NCI-H2107 treated with DMSO at 0.1 percent for 48 hours (cell line): ENCODE results near the gene FAM120C.

ENCODE experiments used
- DNase-seq: peaks from one replicate; lab custom pipeline; 2025; ENCODE audit not compliant: unreplicated experiment; lab: John Stamatoyannopoulos, UW

FAM120C gene

GRCh38 chrX:54171527-54172250 is 11.4 kb downstream of the FAM120C start:
- no peak for DNase-seq

- DNase-seq = no peak
These were observed 12.0 kb downstream of the FAM120C start for GRCh38 chrX:54171091-54171490.

DNA sequence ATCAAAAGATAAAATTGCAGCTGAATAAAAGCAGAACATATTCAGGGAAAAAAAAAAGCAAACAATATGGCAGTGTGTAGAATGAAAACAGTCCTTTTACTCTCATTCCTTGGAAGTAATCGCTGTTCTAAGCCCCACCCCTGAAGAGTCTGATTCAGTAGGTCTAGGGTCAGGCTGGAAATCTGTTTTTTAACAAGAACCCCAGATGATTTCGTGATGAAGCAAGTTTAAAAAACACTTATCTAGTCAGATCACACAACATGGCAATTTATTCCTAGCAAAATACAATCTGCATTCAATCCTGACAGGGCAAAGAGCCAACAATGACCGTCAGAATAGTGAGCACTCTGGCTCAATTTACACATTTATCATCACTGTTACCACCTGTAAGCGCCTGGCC is 16.1 kb downstream of the FAM120C start:
- no peak for DNase-seq

DNA sequence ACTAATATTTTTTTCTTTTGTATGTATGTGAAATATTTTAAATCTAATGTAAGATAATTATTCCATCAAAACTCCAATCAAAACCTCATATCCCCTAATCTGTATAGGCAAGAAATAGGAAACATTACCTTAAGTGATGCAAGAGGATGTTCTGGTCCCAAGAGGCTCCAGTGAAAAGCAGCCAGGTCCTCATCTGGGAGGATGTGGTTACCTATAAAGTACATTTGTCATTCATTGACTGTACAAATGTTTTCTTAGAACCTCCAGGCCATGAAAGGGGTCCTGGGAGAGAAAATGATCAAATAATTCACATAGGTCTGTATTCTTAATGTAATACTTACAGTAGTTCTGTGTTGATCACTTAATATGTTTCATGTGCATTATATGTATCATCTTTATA is 25.5 kb downstream of the FAM120C start:
- no peak for DNase-seq

DNA sequence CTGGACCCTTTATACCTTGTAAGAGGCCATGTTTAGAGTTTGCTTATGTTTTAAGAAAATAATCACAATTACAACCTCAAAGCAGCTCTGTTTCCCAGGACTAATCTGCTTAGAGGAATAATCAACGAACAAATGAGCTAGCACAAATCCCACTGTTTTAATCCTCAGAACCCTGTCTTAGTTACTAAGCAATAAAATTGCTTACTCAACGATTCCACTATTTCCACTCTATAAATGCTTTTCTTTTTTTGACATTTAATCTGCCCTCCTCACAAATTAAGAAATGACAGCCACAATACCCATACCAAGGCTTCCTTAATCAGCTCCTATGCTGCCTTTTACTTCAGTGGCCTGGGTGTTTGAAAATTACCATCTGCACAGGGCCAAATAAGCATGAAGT is 48.8 kb downstream of the FAM120C start:
- no peak for DNase-seq

- DNase-seq = no peak
These were observed 66.7 kb downstream of the FAM120C start for GRCh38 chrX:54116391-54116790.

DNA sequence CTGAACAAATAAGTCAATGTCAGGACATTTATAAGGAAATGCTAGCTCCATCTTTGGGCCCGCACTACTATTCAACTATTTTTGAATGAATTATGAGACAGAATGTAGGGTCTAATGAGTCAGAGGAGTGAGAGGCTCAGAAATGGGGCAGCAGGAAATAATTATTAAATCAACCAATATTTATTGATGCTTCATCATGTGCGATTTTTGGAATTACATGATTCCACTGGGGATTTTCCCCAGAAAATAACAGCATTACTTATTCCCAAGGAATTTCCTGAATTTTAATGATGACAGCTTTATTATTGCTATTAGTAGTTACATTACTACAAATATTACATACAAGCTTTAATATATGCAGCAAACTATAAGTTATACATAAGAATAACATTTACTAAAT is 89.5 kb downstream of the FAM120C start:
- DNase-seq = no peak

GRCh38 chrX:54093159-54093558 is 89.9 kb downstream of the FAM120C start:
- no peak for DNase-seq

- DNase-seq = no peak
These were observed 92.2 kb downstream of the FAM120C start for GRCh38 chrX:54090880-54091279.

GRCh38 chrX:54089191-54089590 is 93.9 kb downstream of the FAM120C start:
- DNase-seq = no peak

DNA sequence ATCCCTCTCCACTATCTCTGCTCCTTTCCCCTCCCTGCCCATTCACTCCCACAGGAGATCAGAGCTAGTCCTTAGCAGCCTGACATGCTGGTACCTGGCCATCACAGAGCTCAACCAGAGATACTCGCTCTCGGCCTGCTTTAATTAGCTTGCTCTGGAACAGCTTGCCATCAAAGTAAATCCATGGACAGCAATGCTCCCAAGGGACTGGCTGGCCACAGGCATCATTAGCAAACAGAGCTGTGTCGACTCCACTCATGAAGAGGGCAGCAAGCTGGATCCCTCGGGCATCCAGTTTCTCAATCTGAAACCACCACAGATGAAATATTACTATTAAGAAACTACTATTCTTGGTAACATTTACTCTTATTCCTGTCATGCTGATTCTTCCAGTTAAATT is 95.4 kb downstream of the FAM120C start:
- no peak for DNase-seq

DNA sequence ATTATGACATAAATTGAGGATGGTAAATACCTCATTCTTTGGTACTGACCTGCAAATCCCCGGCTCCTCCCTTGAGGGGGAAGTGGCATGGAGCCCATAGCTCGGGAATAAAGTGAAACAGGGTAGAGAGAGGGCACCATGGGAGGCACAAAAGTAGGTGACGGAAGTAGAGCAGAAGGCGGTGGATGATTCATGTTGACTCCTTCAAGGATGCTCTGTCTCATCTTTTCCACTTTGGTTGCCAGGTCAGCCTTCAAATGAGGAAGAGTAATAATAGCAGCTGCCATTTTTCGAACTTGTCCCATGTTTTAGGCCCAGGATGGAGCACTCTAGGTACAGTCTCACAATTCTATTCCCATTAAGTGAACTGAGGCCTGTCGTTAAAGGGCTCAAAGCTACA is 97.4 kb downstream of the FAM120C start:
- DNase-seq = no peak

DNA sequence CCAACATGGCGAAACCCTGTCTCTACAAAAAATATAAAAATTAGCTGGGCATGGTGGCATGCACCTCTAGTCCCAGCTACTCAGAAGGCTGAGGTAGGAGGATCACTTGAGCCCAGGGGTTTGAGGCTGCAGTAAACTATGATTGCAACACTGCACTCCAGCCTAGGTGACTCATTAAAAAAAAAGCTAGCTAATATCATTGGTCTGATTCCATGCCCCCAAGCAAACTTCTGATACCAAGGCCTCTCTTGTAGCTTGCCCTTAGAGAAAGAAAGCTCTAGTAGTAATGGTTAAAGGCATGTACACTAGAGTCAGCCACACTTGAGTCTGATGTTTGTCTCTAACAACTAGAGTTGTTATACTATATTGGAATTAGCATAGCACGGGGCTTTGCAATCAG is 106.2 kb downstream of the FAM120C start:
- no peak for DNase-seq

DNA sequence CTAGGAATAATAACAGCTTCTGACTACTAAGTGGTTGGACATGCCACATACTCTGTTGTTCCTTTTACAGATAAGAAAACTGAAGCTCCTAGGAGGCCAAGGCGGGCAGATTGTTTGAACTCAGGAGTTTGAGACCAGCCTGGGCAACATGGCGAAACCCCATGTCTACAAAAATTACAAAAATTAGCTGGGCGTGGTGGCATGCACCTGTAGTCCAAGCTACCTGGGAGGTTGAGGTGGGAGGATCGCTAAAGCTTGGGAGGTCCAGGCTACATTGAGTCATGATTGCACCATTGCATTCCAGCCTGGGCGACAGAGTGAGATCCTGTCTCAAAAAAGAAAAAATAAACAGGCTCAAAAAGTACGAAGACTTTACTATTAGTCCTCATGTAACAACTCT is 108.2 kb downstream of the FAM120C start:
- no peak for DNase-seq

- DNase-seq = no peak
These were observed 115.3 kb downstream of the FAM120C start for GRCh38 chrX:54067766-54068165.

GRCh38 chrX:54066841-54067240 is 116.2 kb downstream of the FAM120C start:
- DNase-seq = no peak

DNA sequence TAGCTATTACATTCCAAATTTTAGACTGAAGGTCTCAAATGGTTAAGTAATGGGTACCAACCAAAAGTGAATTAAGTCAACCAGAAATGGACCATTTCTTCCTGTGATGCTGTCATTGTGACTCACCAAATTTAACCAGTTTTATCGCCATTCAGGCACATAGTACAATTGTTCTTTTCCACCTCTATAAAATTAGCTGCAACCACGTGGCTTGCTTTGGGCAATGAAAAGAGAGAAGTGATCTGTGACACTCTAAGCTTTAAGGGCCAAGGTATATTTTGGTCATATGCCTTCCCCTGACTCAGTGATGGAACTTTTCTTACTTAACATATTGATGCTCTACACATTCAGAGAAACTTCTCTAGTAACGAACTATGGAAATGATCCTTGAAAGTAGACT is 118.5 kb downstream of the FAM120C start:
- DNase-seq = no peak

- no peak for DNase-seq
These were observed 119.7 kb downstream of the FAM120C start for GRCh38 chrX:54063361-54063760.

DNA sequence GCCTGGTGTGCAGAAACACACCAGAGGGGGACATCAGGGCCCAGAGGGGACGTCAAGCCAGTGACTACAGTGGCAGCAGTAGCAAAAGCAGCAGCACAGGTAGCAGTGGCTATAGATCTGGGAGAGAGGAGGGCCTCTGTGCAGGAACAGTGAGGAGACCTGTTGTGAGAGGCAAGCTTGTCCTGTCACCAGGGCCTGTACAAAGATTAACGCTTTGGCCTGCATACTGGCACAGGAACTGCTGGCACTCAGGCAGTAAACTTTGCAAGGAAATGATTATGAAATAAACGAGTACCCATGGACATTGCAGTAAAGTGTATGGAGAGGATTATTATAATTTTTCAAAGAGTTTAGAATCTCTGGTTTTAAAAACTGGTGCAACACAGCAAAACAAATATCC is 133.3 kb downstream of the FAM120C start:
- no peak for DNase-seq

DNA sequence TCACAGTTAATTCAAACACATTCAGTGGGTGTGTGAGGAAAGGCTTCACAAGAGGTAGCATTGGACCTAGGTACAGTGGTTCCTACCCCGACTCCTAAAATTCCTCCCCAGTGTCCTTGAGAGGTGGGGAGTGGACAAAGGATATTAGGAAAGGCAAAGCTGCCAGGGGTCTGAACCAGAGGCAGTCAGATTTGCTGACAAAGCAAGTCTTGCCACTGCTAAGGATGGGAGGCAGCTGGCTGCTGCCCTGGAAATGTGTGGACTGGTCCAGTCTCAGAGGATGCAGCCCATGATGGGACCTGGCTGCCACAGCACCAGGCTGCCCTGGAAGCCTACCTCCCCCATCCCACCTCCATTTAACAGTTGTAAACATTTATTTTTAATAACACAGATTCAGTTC is 134.6 kb downstream of the FAM120C start:
- peak; percentile 42 for DNase-seq

DNA sequence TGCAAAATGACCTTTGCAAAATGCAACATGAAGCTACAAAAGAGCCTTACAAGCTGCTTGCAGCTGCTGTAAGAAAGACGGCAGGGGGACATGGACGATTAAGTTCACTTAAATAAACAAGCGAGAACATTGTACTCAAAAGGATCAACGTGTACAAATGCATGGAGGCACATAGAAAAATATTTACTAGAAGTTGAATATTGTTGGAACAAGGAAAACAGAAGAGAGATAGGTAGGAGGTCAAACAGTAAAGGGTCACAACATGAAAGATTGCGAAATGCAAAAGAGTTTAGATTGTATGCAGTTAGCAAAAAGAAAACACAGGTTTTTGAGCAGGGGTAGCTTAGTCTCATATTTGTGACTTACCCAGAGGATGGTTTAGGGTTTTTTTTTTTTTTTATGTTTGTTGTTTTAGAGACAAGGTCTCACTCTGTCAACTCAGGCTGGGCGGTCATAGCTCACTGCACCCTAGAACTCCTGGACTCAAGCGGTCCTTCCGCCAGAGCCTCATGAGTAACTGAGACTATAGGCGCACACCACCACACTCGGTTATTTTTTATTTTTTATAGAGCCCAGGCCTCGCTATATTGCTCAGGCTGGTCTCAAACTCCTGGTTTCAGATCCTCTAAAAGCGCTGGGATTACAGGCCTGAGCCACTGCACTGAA is 137.4 kb downstream of the FAM120C start:
- DNase-seq = peak; percentile 89

- DNase-seq = peak; percentile 87
These were observed 138.1 kb downstream of the FAM120C start for GRCh38 chrX:54044877-54045338.
